GM23338 (cell line): ENCODE data around the gene BTLA. TPM values are rescaled to one million over a fixed set of nuclear protein-coding genes. Genes with fewer than 3 reads are reported as not detected.
"Not testable (repeated sequence)": the region's sequence is repeated elsewhere in the genome, so short reads cannot be mapped to it uniquely, and the experiment has no call there.

Experiments
- ATAC-seq: fragments of 200-7000 bp; cut with Tn5 transposase; 3 replicates; pipeline ENCODE4 v1.9.1; 2020
- DNase-seq: peaks from one replicate; pipeline ENCODE4 v3.0.0-alpha.2; 2015; ENCODE audit warnings: low spot score
- H2AFZ ChIP-seq: fragments of 200-600 bp; sonication (generic); 2 replicates; pipeline ENCODE4 v1.8.0; 2016; ENCODE audit warnings: antibody characterized with exemption, mild to moderate bottlenecking, moderate library complexity
- H3F3A ChIP-seq: fragments of 200-600 bp; sonication (generic); replicated peaks from 2 replicates; pipeline ENCODE4 v1.8.0; 2017; ENCODE audit warnings: antibody characterized with exemption, mixed run types, low read depth
- H3K27ac ChIP-seq: fragments of 200-600 bp; sonication (generic); 2 replicates; pipeline ENCODE4 v1.6.1; 2016; ENCODE audit warnings: low read depth
- H3K27me3 ChIP-seq: fragments of 200-600 bp; sonication (generic); 2 replicates; pipeline ENCODE4 v1.8.0; 2016; ENCODE audit warnings: mild to moderate bottlenecking, mixed run types, moderate library complexity; ENCODE audit not compliant: insufficient read depth
- H3K36me3 ChIP-seq: fragments of 200-600 bp; sonication (generic); 2 replicates; pipeline ENCODE4 v1.8.0; 2016; ENCODE audit warnings: mild to moderate bottlenecking; ENCODE audit not compliant: insufficient read depth
- H3K4me1 ChIP-seq: fragments of 200-600 bp; sonication (generic); 2 replicates; pipeline ENCODE4 v1.8.0; 2016; ENCODE audit warnings: mild to moderate bottlenecking, moderate library complexity; ENCODE audit not compliant: insufficient read depth
- H3K4me2 ChIP-seq: fragments of 200-600 bp; sonication (generic); 2 replicates; pipeline ENCODE4 v1.7.1; 2017; ENCODE audit warnings: mixed run types
- H3K4me3 ChIP-seq: fragments of 200-600 bp; sonication (generic); 2 replicates; pipeline ENCODE4 v1.6.1; 2016; ENCODE audit warnings: mixed run types
- H3K79me2 ChIP-seq: fragments of 200-600 bp; sonication (generic); replicated peaks from 2 replicates; pipeline ENCODE4 v1.8.0; 2017; ENCODE audit warnings: mild to moderate bottlenecking; ENCODE audit not compliant: insufficient read depth
- H3K9me2 ChIP-seq: fragments of 200-600 bp; sonication (generic); 2 replicates; pipeline ENCODE4 v1.8.0; 2017; ENCODE audit not compliant: insufficient read depth
- H4K20me1 ChIP-seq: fragments of 200-600 bp; sonication (generic); replicated peaks from 2 replicates; pipeline ENCODE4 v1.8.0; 2017; ENCODE audit warnings: mild to moderate bottlenecking; ENCODE audit not compliant: insufficient read depth
- H3K27ac Mint-ChIP-seq: 2 replicates; pipeline ENCODE4 v1.8.0; 2020; ENCODE audit warnings: inconsistent platforms, mild to moderate bottlenecking, moderate library complexity, mixed read lengths
- H3K27me3 Mint-ChIP-seq: 3 replicates; pipeline ENCODE4 v1.8.0; 2022; ENCODE audit warnings: low read depth, mild to moderate bottlenecking, moderate library complexity, mixed read lengths, inconsistent platforms; ENCODE audit not compliant: insufficient read depth, poor library complexity
- H3K36me3 Mint-ChIP-seq: 3 replicates; pipeline ENCODE4 v1.8.0; 2021; ENCODE audit warnings: low read depth, mild to moderate bottlenecking, inconsistent platforms, moderate library complexity, mixed read lengths
- H3K4me1 Mint-ChIP-seq: 3 replicates; pipeline ENCODE4 v1.8.0; 2020; ENCODE audit warnings: mild to moderate bottlenecking, inconsistent platforms, mixed read lengths
- H3K4me3 Mint-ChIP-seq: 3 replicates; pipeline ENCODE4 v1.8.0; 2021; ENCODE audit warnings: moderate library complexity, mild to moderate bottlenecking, inconsistent platforms, mixed read lengths
- H3K9me3 Mint-ChIP-seq: 3 replicates; pipeline ENCODE4 v1.8.0; 2020; ENCODE audit warnings: moderate library complexity, mild to moderate bottlenecking, inconsistent platforms, mixed read lengths
- CREB1 ChIP-seq: fragments of 250-450 bp; sonication (Bioruptor Pico); IDR thresholded peaks from 2 replicates; pipeline ENCODE4 v1.5.0; 2020; ENCODE audit warnings: low read depth, mild to moderate bottlenecking, moderate library complexity
- NANOG ChIP-seq: IDR thresholded peaks from 2 replicates; pipeline ENCODE4 v1.6.1; 2016; ENCODE audit warnings: antibody characterized with exemption, borderline replicate concordance
- ZNF462 ChIP-seq: fragments of 250-450 bp; sonication (Bioruptor Pico); IDR thresholded peaks from 2 replicates; pipeline ENCODE4 v1.5.0; 2020; ENCODE audit warnings: mild to moderate bottlenecking, moderate library complexity
- polyA plus RNA-seq: library from polyadenylated mRNA; unstranded; fragments of >200 nt; fragmentation: Nextera tagmentation; extraction: Ambion mirVana; gene quantifications from 2 replicates; pipeline ENCODE4 v1.2.1, GENCODE V29; 2016
- total RNA-seq: library from RNA; depleted of rRNA; stranded (reverse); fragments of >200 nt; shearing (Covaris generic); gene quantifications from 2 replicates; pipeline ENCODE4 v1.2.3, GENCODE V29; 2014

Gene BTLA
- total and polyA plus RNA-seq, 2 experiments from 2014 or later = 0.44 TPM; not detected in 1

DNA sequence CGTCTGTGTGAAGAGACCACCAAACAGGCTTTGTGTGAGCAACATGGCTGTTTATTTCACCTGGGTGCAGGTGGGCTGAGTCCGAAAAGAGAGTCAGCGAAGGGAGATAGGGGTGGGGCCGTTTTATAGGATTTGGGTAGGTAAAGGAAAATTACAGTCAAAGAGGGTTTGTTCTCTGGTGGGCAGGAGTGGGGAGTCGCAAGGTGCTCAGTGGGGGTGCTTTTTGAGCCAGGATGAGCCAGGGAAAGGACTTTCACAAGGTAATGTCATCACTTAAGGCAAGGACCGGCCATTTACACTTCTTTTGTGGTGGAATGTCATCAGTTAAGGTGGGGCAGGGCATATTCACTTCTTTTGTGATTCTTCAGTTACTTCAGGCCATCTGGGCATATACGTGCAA is 76.4 kb downstream of the BTLA start:
- peak overlapping the region; percentile 96 for H3K27ac Mint-ChIP-seq
- not testable (repeated sequence) for H4K20me1 ChIP-seq, H3K36me3 ChIP-seq, H3K9me2 ChIP-seq, H3F3A ChIP-seq, ATAC-seq, DNase-seq, H3K27me3 ChIP-seq, H2AFZ ChIP-seq
- Histone ChIP-seq H3K27ac (peak overlapping the region; percentile 86), H3K4me1 (peaks cover 38% of the 10 kb centered on the region), H3K4me3 (peak overlapping the region; percentile 64), H3K79me2 (peaks cover 34% of the 10 kb centered on the region), H3K4me2 (peak overlapping the region; percentile 75; the same call in 1 of the 2 replicates)
- peaks cover 71% of the 10 kb centered on the region for H3K36me3 Mint-ChIP-seq
- peaks cover 26% of the 10 kb centered on the region for H3K27me3 Mint-ChIP-seq
- H3K9me3 Mint-ChIP-seq = peaks cover 34% of the 10 kb centered on the region
- peaks cover 45% of the 10 kb centered on the region for H3K4me1 Mint-ChIP-seq
- peak overlapping the region; percentile 80 for H3K4me3 Mint-ChIP-seq

DNA sequence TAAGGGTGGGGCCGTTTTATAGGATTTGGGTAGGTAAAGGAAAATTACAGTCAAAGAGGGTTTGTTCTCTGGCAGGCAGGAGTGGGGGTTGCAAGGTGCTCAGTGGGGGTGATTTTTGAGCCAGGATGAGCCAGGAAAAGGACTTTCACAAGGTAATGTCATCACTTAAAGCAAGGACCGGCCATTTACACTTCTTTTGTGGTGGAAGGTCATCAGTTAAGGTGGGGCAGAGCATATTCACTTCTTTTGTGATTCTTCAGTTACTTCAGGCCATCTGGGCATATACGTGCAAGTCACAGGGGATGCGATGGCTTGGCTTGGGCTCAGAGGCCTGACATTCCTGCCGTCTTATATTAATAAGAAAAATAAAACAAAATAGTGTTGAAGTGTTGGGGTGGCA is 80.7 kb downstream of the BTLA start:
- peak; percentile 70; the same call in 1 of the 2 replicates for TF ChIP-seq NANOG
- TF ChIP-seq ZNF462 = peak; percentile 68; the same call in 1 of the 2 replicates
- peak; percentile 47; the same call in 1 of the 2 replicates for TF ChIP-seq CREB1
- DNase-seq, H4K20me1 ChIP-seq, H3F3A ChIP-seq, ATAC-seq, H3K9me2 ChIP-seq, H2AFZ ChIP-seq, H3K27me3 ChIP-seq, H3K36me3 ChIP-seq: not testable (repeated sequence)
- H3K4me1 ChIP-seq = peaks cover 25% of the 10 kb centered on the region; the same call in 1 of the 2 replicates
- peak overlapping the region; percentile 98 for H3K27ac ChIP-seq
- peaks cover 25% of the 10 kb centered on the region for H3K79me2 ChIP-seq
- peaks cover 25% of the 10 kb centered on the region for H3K27me3 Mint-ChIP-seq
- H3K4me3 ChIP-seq = peak overlapping the region; percentile 44
- H3K36me3 Mint-ChIP-seq = peaks cover 90% of the 10 kb centered on the region
- peak overlapping the region; percentile 88 for H3K27ac Mint-ChIP-seq
- peak overlapping the region; percentile 67 for H3K4me3 Mint-ChIP-seq
- peak overlapping the region; percentile 76 for H3K4me2 ChIP-seq
- H3K4me1 Mint-ChIP-seq = peaks cover 35% of the 10 kb centered on the region
- peaks cover 28% of the 10 kb centered on the region for H3K9me3 Mint-ChIP-seq
